Activated T-cell treated with anti-CD3 and anti-CD28 coated beads, Interleukin-2, amount 50 U/mL, for 72 hours (primary cell): Measurements from ENCODE around the gene LGI4. TPM values are rescaled to one million over a fixed set of nuclear protein-coding genes. Genes with fewer than 3 reads are reported as not detected.

Experiments used
- ATAC-seq, 2 donors: fragments of 150-1000 bp; cut with Tn5 transposase; replicated peaks in 1 of 2; 2 replicates each; pipeline ENCODE4 v1.10.0; 2021; ENCODE audit warnings: moderate library complexity in 2 of 2, mild to moderate bottlenecking in 1 of 2
- DNase-seq, 2 donors: peaks; one replicate each; pipeline ENCODE4 v3.0.0; 2021 to 2022; ENCODE audit warnings: mixed read lengths in 1 of 2
- H3K27ac Mint-ChIP-seq: one replicate; pipeline ENCODE4 v1.8.0; 2022; ENCODE audit warnings: mild to moderate bottlenecking, moderate library complexity, mixed read lengths
- H3K27me3 Mint-ChIP-seq: one replicate; pipeline ENCODE4 v1.8.0; 2022; ENCODE audit warnings: low read depth, mixed read lengths
- H3K36me3 Mint-ChIP-seq, 2 donors: one replicate each; pipeline ENCODE4 v1.8.0; 2022; ENCODE audit warnings: mixed read lengths in 2 of 2, mild to moderate bottlenecking in 1 of 2; ENCODE audit not compliant: insufficient read depth in 2 of 2
- H3K4me1 Mint-ChIP-seq: one replicate; pipeline ENCODE4 v1.8.0; 2022; ENCODE audit warnings: low read depth, mixed read lengths
- H3K4me3 Mint-ChIP-seq, 2 donors: one replicate each; pipeline ENCODE4 v1.8.0; 2022; ENCODE audit warnings: mild to moderate bottlenecking in 2 of 2, mixed read lengths in 2 of 2, moderate library complexity in 2 of 2
- H3K9me3 Mint-ChIP-seq, 2 donors: one replicate each; pipeline ENCODE4 v1.8.0; 2022; ENCODE audit warnings: mixed read lengths in 2 of 2
- total RNA-seq, 2 donors: library from RNA; stranded (reverse); gene quantifications; one replicate each; pipeline ENCODE4 v1.2.3, GENCODE V29; 2022

The LGI4 gene
- total RNA-seq, 2 donors from 2014 or later, result 0.72 to 1.00 TPM

DNA sequence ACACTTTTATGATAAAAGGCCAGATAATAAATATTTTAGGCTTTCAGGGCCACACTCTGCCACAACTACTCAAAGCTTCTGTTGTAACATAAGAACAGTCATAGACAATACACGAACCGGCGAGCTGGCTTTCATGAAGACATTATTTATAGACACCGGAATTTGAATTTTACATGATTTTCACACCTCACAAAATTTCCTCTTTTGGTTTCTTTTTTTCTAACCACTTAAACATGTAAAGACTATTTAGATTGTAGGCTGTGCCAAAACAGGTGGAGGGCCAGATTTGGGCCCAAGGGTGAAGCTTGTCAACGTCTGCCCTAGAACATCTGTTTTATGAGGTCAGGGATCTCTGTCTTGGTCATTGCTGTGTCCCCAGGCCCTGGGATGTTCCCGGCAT is 48.9 kb downstream of the LGI4 start:
- no peaks in the 10 kb centered on the region for H3K4me1 Mint-ChIP-seq
- no peaks in the 10 kb centered on the region for H3K9me3 Mint-ChIP-seq
- no peaks in the 10 kb centered on the region for H3K27me3 Mint-ChIP-seq
- no peaks in the 10 kb centered on the region for H3K36me3 Mint-ChIP-seq
- DNase-seq (no peak), ATAC-seq (no peak)
- no peak overlapping the region for H3K4me3 Mint-ChIP-seq
- peak overlapping the region; percentile 43 for H3K27ac Mint-ChIP-seq

DNA sequence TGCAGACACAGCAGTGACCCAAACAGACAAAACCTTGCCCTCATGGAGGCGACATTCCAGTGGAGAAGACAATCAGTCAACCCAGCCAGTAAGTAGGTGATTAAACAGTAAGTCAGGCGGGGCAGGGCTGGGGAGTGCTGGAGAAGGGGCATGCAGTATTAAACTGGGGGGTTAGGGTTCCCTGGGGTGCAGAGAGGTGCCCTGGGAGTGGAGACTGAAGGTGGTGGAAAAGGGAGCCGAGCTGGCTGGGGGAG is 50.4 kb downstream of the LGI4 start:
- H3K27me3 Mint-ChIP-seq, result peaks cover under 1% of the 10 kb centered on the region
- no peak for DNase-seq
- H3K9me3 Mint-ChIP-seq, result no peaks in the 10 kb centered on the region
- H3K36me3 Mint-ChIP-seq, result no peaks in the 10 kb centered on the region
- no peak overlapping the region for H3K27ac Mint-ChIP-seq
- no peak overlapping the region for H3K4me3 Mint-ChIP-seq
- no peaks in the 10 kb centered on the region for H3K4me1 Mint-ChIP-seq
- ATAC-seq, result no peak

DNA sequence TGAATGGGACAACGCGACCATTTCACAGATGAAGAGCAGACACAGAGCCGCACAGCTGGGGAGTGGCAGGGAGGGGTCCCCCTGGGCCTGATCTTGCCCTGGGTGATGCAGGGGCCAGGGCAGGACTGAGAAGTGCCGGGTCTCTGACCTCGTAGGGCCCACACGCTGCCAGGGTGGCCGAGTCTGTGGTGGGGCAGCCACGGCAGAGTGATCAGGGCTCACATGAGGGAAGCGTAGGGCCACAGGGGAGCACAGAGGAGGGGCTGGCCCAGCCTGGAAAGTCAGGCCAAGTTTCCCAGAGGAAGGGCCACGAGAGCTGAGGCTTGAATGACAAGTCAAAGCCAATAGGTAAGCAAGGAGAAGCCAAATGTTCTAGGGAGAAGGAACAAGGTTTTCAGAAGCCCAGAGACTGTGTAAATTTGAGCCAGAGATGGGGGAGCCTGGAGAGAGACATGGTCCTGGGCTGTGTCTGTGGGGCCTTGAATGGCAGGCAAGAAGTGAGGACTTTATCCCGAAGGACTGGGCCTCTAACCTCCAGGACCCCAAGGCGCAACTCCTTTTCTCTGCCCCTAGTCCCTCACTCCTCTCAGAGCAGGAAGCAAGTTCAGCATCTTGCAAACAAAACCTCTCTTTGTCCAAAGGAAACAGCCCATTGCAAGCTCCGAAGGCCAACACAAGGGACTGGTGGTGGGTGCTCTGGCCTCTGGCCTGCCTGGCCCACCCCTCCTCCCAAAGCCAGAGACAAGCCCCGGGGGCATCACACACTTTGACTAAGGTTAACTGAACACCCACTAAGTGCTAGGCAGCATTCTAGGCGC is 51.0 kb downstream of the LGI4 start:
- H3K27ac Mint-ChIP-seq, result no peak overlapping the region
- no peak overlapping the region for H3K4me3 Mint-ChIP-seq
- DNase-seq (no peak), ATAC-seq (no peak)
- H3K4me1 Mint-ChIP-seq, result no peaks in the 10 kb centered on the region
- H3K27me3 Mint-ChIP-seq, result peaks cover 6% of the 10 kb centered on the region
- H3K9me3 Mint-ChIP-seq, result no peaks in the 10 kb centered on the region
- H3K36me3 Mint-ChIP-seq, result no peaks in the 10 kb centered on the region

DNA sequence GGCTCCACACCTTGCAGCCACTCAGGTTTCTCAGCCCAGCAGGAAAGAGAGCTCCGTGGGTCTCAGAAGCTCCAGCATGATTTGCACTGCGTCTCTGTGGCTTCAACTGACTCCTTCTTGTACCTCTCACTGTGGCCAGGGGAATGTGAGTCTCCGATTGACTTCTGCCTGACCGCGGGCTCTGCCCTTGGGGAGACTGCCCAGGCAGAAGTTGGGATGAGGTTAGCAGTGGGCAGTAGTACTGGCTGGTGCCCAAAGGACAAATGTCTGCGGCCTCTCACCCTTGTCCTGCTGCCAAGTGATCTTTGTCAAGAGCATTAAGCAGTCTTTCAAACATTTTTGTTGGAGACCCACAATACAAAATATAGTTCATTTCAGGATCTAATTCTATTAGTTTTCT is 53.7 kb downstream of the LGI4 start:
- H3K27ac Mint-ChIP-seq, result no peak overlapping the region
- no peak for ATAC-seq
- peaks cover 17% of the 10 kb centered on the region for H3K27me3 Mint-ChIP-seq
- no peaks in the 10 kb centered on the region for H3K36me3 Mint-ChIP-seq
- no peak for DNase-seq
- no peaks in the 10 kb centered on the region for H3K4me1 Mint-ChIP-seq
- no peaks in the 10 kb centered on the region for H3K9me3 Mint-ChIP-seq
- no peak overlapping the region for H3K4me3 Mint-ChIP-seq

DNA sequence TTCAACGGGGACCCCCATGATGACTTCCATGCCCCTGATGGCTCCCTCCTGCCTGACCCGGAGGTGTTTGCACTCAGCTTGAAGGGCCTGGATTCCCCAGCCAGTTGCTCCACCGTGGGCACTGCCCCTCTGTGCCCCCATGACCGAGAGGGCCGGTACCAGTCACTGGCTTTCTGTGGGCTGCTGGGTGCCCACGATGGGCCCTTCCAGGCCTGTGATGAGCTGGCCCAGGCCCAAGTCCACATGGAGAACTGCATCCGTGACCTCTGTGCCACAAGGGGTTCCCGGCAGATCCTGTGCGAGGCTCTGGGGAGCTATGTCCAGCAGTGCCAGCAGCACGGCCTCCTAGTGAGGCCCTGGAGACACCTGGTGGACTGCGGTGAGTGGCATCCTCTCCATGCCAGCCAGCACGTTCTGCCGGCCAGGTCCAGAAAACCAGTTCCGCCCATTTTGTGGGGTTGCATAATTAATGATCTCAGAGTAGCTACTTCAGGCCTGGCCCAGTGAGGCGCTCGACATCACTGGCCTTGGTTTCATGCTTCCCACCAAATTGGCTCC is 54.2 kb downstream of the LGI4 start:
- Mint-ChIP-seq H3K36me3 (no peaks in the 10 kb centered on the region), H3K9me3 (no peaks in the 10 kb centered on the region), H3K27ac (no peak overlapping the region), H3K27me3 (peaks cover 17% of the 10 kb centered on the region), H3K4me3 (no peak overlapping the region), H3K4me1 (no peaks in the 10 kb centered on the region)
- no peak for ATAC-seq
- DNase-seq, result no peak

DNA sequence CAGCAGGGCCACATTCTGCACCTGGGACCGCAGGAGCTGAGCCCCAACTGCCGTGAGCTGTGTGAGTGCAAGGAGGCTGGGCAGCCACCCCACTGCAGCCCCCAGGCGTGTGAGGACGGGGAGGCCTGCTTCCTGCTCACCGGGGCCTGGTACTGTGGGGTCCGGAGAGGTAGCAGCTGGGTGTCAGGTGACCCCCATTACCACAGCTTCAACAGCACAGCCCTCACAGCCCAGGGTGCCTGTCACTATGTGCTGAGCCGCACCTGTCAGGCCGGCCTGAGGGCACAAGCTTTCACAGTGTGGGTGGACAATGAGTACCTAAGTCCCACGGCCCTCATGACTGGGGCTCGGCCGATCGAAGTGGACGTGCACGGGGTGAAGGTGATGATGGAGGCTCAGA is 55.0 kb downstream of the LGI4 start:
- H3K27me3 Mint-ChIP-seq, result peaks cover 17% of the 10 kb centered on the region
- H3K36me3 Mint-ChIP-seq, result no peaks in the 10 kb centered on the region
- ATAC-seq, result no peak
- H3K27ac Mint-ChIP-seq, result no peak overlapping the region
- DNase-seq, result no peak
- H3K9me3 Mint-ChIP-seq, result no peaks in the 10 kb centered on the region
- H3K4me3 Mint-ChIP-seq, result no peak overlapping the region
- no peaks in the 10 kb centered on the region for H3K4me1 Mint-ChIP-seq

DNA sequence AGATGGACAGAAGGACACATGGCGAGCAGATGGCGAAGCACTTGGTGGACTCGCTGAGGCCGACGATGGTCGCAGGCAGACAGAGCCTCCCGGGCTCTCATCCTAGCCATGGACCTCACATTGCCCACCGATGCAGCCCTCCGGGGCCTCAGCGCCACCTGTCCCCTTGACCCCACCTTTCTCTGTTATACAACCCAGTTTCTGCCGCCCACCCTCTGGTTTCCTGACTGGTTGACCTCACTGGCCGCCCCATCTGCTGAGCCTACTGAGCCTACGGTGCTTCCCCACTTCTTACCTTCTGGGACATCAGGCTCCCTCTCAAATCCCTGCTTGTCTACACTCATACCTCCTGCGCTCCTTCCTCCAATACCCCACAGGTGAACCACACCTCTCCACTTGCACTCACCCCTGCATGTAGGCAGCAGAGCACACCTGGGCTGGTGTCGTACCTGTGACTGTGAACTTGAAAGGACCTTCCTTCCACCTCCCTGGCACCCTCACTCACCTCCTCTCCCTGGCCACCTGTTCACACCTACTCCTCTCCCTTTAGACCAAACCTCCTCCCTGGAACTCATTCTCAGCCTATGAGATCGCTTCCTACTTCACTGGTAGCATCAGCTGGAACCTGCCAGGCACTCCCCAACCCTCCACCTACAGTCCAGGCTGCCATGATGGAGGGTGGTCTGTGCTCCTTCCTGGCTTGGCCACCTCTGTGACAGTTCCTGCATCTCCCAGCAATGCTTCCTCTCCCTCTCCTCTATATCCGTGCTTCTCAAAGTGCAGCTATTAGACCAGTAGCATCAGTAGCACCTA is 57.2 kb downstream of the LGI4 start:
- Mint-ChIP-seq H3K36me3 (no peaks in the 10 kb centered on the region), H3K9me3 (no peaks in the 10 kb centered on the region), H3K27me3 (peaks cover 17% of the 10 kb centered on the region), H3K4me1 (no peaks in the 10 kb centered on the region), H3K4me3 (no peak overlapping the region), H3K27ac (no peak overlapping the region)
- no peak for ATAC-seq
- DNase-seq, result no peak

DNA sequence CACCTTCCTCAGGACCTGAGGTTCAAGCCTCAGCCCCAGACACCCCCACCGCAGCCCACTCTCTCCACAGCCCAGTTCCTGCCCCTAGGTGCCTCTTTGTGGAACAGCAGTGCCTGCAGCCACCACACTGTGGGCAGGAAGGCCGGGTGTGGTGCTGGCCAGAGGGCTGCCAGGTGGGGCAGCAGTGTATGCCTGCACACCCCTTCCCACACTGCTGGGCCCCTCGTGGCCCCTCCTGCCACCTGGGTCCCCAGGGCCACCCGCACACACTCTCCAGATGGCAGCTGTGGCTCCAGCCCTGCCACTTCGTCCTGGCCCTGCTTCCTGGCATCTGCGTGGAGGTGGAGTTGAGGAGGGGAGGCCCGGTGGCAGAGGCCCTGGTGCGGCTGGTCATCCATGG is 58.2 kb downstream of the LGI4 start:
- Mint-ChIP-seq H3K9me3 (no peaks in the 10 kb centered on the region), H3K36me3 (no peaks in the 10 kb centered on the region), H3K27me3 (peaks cover 17% of the 10 kb centered on the region), H3K4me1 (no peaks in the 10 kb centered on the region), H3K4me3 (no peak overlapping the region), H3K27ac (no peak overlapping the region)
- no peak for DNase-seq
- no peak for ATAC-seq

DNA sequence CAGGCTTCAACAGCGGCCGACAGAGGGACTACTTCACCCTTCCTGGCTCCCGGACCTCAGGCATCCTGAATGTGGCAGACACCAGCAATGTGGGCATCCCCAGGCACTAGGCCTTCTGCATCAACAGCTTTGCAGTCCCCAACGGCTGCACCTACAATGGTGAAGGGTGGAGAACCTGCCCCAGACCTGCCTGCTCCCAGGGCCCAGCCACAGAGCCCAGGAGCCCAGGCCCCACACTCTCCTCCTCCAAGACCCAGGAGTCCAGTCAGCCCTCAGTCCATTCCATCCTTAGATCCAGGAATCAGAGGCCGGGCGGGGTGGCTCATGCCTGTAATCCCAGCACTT is 58.9 kb downstream of the LGI4 start:
- Mint-ChIP-seq H3K9me3 (no peaks in the 10 kb centered on the region), H3K36me3 (no peaks in the 10 kb centered on the region), H3K27me3 (peaks cover 17% of the 10 kb centered on the region), H3K4me3 (no peak overlapping the region), H3K27ac (no peak overlapping the region), H3K4me1 (no peaks in the 10 kb centered on the region)
- no peak for DNase-seq
- no peak for ATAC-seq

DNA sequence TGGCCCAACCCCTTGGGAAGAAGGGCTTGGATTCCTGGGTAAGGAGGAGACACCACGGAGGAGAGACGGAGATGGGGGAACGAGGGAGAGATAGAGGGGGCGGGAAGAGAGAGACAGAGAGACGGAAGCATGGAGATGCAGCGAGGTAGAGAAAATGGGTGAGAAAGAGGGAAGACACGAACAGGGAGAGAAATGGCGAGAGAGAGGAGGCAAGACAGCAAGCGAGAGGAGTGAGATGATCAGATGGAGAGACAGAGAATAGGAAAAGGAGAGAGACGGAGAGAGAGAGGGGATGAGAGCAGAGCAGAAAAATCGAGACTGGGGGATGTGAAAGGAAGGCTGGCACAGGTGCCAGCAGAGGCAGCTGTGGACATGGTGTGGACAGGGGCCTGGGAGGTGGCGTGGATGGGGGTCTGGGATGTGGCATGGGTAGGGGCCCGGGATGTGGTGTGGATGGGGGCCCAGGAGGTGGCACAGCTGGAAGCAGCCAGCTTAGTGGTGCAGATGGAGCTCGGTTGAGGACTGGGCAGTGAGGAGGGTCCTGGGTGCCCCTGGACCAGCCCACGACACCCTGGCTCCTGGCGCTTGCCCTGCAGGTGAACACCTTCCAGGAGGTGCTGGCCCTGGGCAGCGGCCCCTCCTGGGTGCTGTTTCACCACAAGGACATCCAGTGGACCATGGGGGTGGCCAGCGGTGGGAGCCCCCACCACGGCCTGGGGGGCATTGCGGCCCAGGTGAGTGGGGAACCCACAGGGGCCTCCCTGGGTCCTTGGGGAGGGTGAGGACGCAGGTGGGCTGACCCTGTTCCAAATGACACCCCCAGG is 59.4 kb downstream of the LGI4 start:
- DNase-seq, result no peak
- H3K27ac Mint-ChIP-seq, result no peak overlapping the region
- H3K4me1 Mint-ChIP-seq, result no peaks in the 10 kb centered on the region
- ATAC-seq, result no peak
- no peaks in the 10 kb centered on the region for H3K9me3 Mint-ChIP-seq
- no peak overlapping the region for H3K4me3 Mint-ChIP-seq
- H3K27me3 Mint-ChIP-seq, result peaks cover 17% of the 10 kb centered on the region
- no peaks in the 10 kb centered on the region for H3K36me3 Mint-ChIP-seq

Other genes starting within 250 kb of the LGI4 start
- gene ZNF30, start 208.2 kb downstream of the LGI4 start, total RNA-seq, result 1 to 10 TPM; 4.6 to 8.5 TPM
- gene ZNF792, start 170.8 kb downstream of the LGI4 start, total RNA-seq, result 1 to 10 TPM; 8.3 to 9.1 TPM
- gene GRAMD1A, start 134.7 kb downstream of the LGI4 start, total RNA-seq, result 100 to 1,000 TPM; 233 to 236 TPM
- gene SCN1B, start 104.6 kb downstream of the LGI4 start, total RNA-seq, result 1 to 10 TPM; 2.7 to 4.7 TPM
- under 1 TPM; 0.19 to 0.30 TPM for gene HPN, start 93.3 kb downstream of the LGI4 start, total RNA-seq
- gene FXYD3, start 19.2 kb downstream of the LGI4 start, total RNA-seq, result not detected
- gene FXYD1, start 3.8 kb upstream of the LGI4 start, total RNA-seq, result 1 to 10 TPM; 1.6 to 2.0 TPM
- gene FXYD7, start 8.2 kb upstream of the LGI4 start, total RNA-seq, result 1 to 10 TPM; 1.0 to 1.2 TPM
- gene FXYD5, start 19.7 kb upstream of the LGI4 start, total RNA-seq, result 100 to 1,000 TPM; 331 to 342 TPM
- not detected for gene FAM187B, start 93.7 kb upstream of the LGI4 start, total RNA-seq
- 10 to 100 TPM; 24.2 to 41.1 TPM for gene LSR, start 113.9 kb upstream of the LGI4 start, total RNA-seq
- 100 to 1,000 TPM; 202 to 212 TPM for gene USF2, start 133.9 kb upstream of the LGI4 start, total RNA-seq
- gene HAMP, start 147.5 kb upstream of the LGI4 start, total RNA-seq, result 1 to 10 TPM; 1.2 to 2.4 TPM
- gene MAG, start 157.1 kb upstream of the LGI4 start, total RNA-seq, result under 1 TPM; 0.29 to 0.83 TPM
- 10 to 100 TPM; 39.1 to 44.5 TPM for gene CD22, start 194.1 kb upstream of the LGI4 start, total RNA-seq
- gene FFAR1, start 212.8 kb upstream of the LGI4 start, total RNA-seq, result 1 to 10 TPM in 1 of 2 donors, under 1 TPM in 1; 0.67 to 1.4 TPM
- gene FFAR3, start 223.4 kb upstream of the LGI4 start, total RNA-seq, result 1 to 10 TPM; 6.6 to 8.8 TPM
- gene GPR42, start 236.0 kb upstream of the LGI4 start, total RNA-seq, result 1 to 10 TPM; 1.1 to 1.9 TPM